Subcutaneous abdominal adipose tissue (tissue), 5 donors: ENCODE measurements around the gene MRPS23.
A peak's percentile ranks its signal among the peaks of the same experiment; 100 is the strongest.

Experiments
- H3K27ac ChIP-seq: one replicate; pipeline ENCODE4 v1.7.0; 2013; ENCODE audit warnings: low read depth, mild to moderate bottlenecking, inconsistent platforms, low read length, moderate library complexity
- H3K27me3 ChIP-seq, 5 donors: one replicate each; pipeline ENCODE4 v1.7.0; 2013; ENCODE audit warnings: low read length in 5 of 5, inconsistent platforms in 1 of 5; ENCODE audit not compliant: control insufficient read depth in 5 of 5, insufficient read depth in 4 of 5
- H3K36me3 ChIP-seq, 5 donors: one replicate each; pipeline ENCODE4 v1.7.0; 2013; ENCODE audit warnings: low read length in 5 of 5; ENCODE audit not compliant: control insufficient read depth in 5 of 5, insufficient read depth in 5 of 5
- H3K4me1 ChIP-seq, 5 donors: one replicate each; pipeline ENCODE4 v1.7.0; 2013; ENCODE audit warnings: low read length in 5 of 5, mild to moderate bottlenecking in 3 of 5, moderate library complexity in 1 of 5; ENCODE audit not compliant: control insufficient read depth in 5 of 5, insufficient read depth in 5 of 5
- H3K4me3 ChIP-seq, 5 donors: one replicate each; pipeline ENCODE4 v1.7.0; 2013; ENCODE audit warnings: low read length in 5 of 5, low read depth in 1 of 5
- H3K9ac ChIP-seq, 5 donors: one replicate each; pipeline ENCODE4 v1.7.0; 2013; ENCODE audit warnings: low read length in 5 of 5, mild to moderate bottlenecking in 4 of 5, moderate library complexity in 3 of 5
- H3K9me3 ChIP-seq, 5 donors: one replicate each; pipeline ENCODE4 v1.7.0; 2013; ENCODE audit warnings: low read length in 5 of 5; ENCODE audit not compliant: control insufficient read depth in 5 of 5
- donor health status: healthy.
- donor health status: healthy.
- donor health status: healthy.
- donor health status: healthy.
- donor health status: healthy.

Gene MRPS23

GRCh38 chr17:57872536-57872935 lies 22.7 kb upstream of the MRPS23 start:
- Histone ChIP-seq H3K36me3 (peaks cover 0 to 49% (median 26%) of the 10 kb centered on the region in 5 donors), H3K4me1 (peaks cover 37 to 85% (median 74%) of the 10 kb centered on the region in 5 donors), H3K27me3 (no peaks in the 10 kb centered on the region), H3K9me3 (no peaks in the 10 kb centered on the region), H3K27ac (no peak overlapping the region), H3K4me3 (no peak overlapping the region), H3K9ac (no peak overlapping the region)

- H3K4me3 ChIP-seq, result no peak overlapping the region
- peaks cover 40 to 91% (median 80%) of the 10 kb centered on the region in 5 donors for H3K4me1 ChIP-seq
- peaks cover 0 to 45% (median 26%) of the 10 kb centered on the region in 5 donors for H3K36me3 ChIP-seq
Observed at GRCh38 chr17:57871863-57872262, 22.0 kb upstream of the MRPS23 start.

GRCh38 chr17:57871155-57871554 lies 21.3 kb upstream of the MRPS23 start:
- no peaks in the 10 kb centered on the region for H3K27me3 ChIP-seq
- H3K4me1 ChIP-seq, result peaks cover 40 to 89% (median 77%) of the 10 kb centered on the region in 5 donors
- H3K36me3 ChIP-seq, result peaks cover 0 to 45% (median 24%) of the 10 kb centered on the region in 5 donors
- no peak overlapping the region for H3K27ac ChIP-seq
- no peak overlapping the region for H3K9ac ChIP-seq
- H3K9me3 ChIP-seq, result no peaks in the 10 kb centered on the region
- H3K4me3 ChIP-seq, result no peak overlapping the region

More at GRCh38 chr17:57871863-57872262, 22.0 kb upstream of the MRPS23 start:
- Histone ChIP-seq H3K27ac (no peak overlapping the region), H3K9ac (no peak overlapping the region), H3K9me3 (no peaks in the 10 kb centered on the region), H3K27me3 (no peaks in the 10 kb centered on the region)

- Histone ChIP-seq H3K4me3 (no peak overlapping the region), H3K9ac (no peak overlapping the region), H3K27me3 (no peaks in the 10 kb centered on the region), H3K36me3 (peaks cover 0 to 47% (median 24%) of the 10 kb centered on the region in 5 donors), H3K9me3 (no peaks in the 10 kb centered on the region), H3K4me1 (peaks cover 34 to 81% (median 68%) of the 10 kb centered on the region in 5 donors), H3K27ac (no peak overlapping the region)
Observed at GRCh38 chr17:57870283-57870635, 20.4 kb upstream of the MRPS23 start.

- Histone ChIP-seq H3K9me3 (no peaks in the 10 kb centered on the region), H3K36me3 (peaks cover 0 to 47% (median 24%) of the 10 kb centered on the region in 5 donors), H3K9ac (no peak overlapping the region), H3K27ac (peak overlapping the region; percentile 91), H3K27me3 (no peaks in the 10 kb centered on the region), H3K4me1 (peaks cover 30 to 75% (median 63%) of the 10 kb centered on the region in 5 donors), H3K4me3 (no peak overlapping the region)
Observed at GRCh38 chr17:57869617-57870282, 19.9 kb upstream of the MRPS23 start.

GRCh38 chr17:57868910-57869616 lies 19.2 kb upstream of the MRPS23 start:
- Histone ChIP-seq H3K9me3 (no peaks in the 10 kb centered on the region), H3K4me3 (no peak overlapping the region), H3K27me3 (no peaks in the 10 kb centered on the region), H3K36me3 (peaks cover 0 to 53% (median 28%) of the 10 kb centered on the region in 5 donors), H3K9ac (peak overlapping the region in 3 of 5 donors; percentile 38 to 55 (median 45)), H3K27ac (peak overlapping the region; percentile 91), H3K4me1 (peaks cover 26 to 69% (median 57%) of the 10 kb centered on the region in 5 donors)

- peaks cover 19 to 61% (median 49%) of the 10 kb centered on the region in 5 donors for H3K4me1 ChIP-seq
- peak overlapping the region; percentile 91 for H3K27ac ChIP-seq
- H3K36me3 ChIP-seq, result peaks cover 0 to 49% (median 27%) of the 10 kb centered on the region in 5 donors
- peak overlapping the region; percentile 43 to 81 (median 65) for H3K9ac ChIP-seq
- H3K9me3 ChIP-seq, result no peaks in the 10 kb centered on the region
- peak overlapping the region in 1 of 5 donors; percentile 30 for H3K4me3 ChIP-seq
- H3K27me3 ChIP-seq, result no peaks in the 10 kb centered on the region
Observed at GRCh38 chr17:57868007-57868909, 18.4 kb upstream of the MRPS23 start.

GRCh38 chr17:57867126-57867525 lies 17.3 kb upstream of the MRPS23 start:
- H3K4me3 ChIP-seq, result no peak overlapping the region
- H3K9me3 ChIP-seq, result no peaks in the 10 kb centered on the region
- no peaks in the 10 kb centered on the region for H3K27me3 ChIP-seq
- peaks cover 16 to 59% (median 45%) of the 10 kb centered on the region in 5 donors for H3K4me1 ChIP-seq
- peak overlapping the region in 3 of 5 donors; percentile 39 to 73 (median 65) for H3K9ac ChIP-seq
- H3K36me3 ChIP-seq, result peaks cover 0 to 38% (median 22%) of the 10 kb centered on the region in 5 donors
- peak overlapping the region; percentile 91 for H3K27ac ChIP-seq

- Histone ChIP-seq H3K4me3 (no peak overlapping the region), H3K9ac (no peak overlapping the region), H3K9me3 (no peaks in the 10 kb centered on the region), H3K27me3 (no peaks in the 10 kb centered on the region), H3K36me3 (peaks cover 0 to 34% (median 19%) of the 10 kb centered on the region in 5 donors), H3K4me1 (peaks cover 16 to 59% (median 48%) of the 10 kb centered on the region in 5 donors), H3K27ac (peak overlapping the region; percentile 91)
Observed at GRCh38 chr17:57866723-57867122, 16.9 kb upstream of the MRPS23 start.
